ENCODE data around the gene ZNF358.

The ZNF358 gene

GRCh38 chr19:7539827-7540425, 24.0 kb downstream of the ZNF358 start:
- DNase-seq: no peak

- no peak for DNase-seq
Observed at GRCh38 chr19:7540761-7541474, 25.0 kb downstream of the ZNF358 start.

GRCh38 chr19:7541475-7541824, 25.5 kb downstream of the ZNF358 start:
- DNase-seq: no peak

DNA sequence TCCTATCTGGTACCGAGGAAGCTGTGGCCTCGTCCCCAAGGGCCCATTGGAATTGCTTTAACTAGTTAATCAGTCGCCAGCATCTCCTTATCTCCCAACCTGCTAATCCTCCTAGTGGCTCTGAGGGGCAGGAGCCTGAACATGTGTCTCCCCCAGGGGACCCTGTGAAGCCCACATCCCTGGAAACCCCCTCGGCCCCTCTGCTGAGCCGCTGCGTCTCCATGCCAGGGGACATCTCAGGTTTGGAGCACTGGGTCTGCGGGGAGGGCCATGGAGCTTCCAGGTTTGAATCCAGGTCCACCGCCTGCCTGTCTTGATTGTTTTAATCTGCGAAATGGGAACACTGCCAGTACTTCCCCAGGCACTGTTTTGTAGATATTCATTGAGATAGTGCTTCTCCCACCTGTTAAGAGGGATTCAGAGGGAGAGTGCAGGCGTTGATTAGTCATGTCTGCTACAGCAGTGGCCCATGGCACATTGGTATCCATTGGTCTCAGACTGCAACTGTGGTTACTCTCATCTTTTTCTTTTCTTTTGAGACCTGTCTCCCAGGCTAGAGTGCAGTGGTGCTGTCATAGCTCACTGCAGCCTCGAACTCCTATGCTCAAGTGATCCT, 26.0 kb downstream of the ZNF358 start:
- no peak for DNase-seq

GRCh38 chr19:7542556-7543348, 26.8 kb downstream of the ZNF358 start:
- no peak for DNase-seq

DNA sequence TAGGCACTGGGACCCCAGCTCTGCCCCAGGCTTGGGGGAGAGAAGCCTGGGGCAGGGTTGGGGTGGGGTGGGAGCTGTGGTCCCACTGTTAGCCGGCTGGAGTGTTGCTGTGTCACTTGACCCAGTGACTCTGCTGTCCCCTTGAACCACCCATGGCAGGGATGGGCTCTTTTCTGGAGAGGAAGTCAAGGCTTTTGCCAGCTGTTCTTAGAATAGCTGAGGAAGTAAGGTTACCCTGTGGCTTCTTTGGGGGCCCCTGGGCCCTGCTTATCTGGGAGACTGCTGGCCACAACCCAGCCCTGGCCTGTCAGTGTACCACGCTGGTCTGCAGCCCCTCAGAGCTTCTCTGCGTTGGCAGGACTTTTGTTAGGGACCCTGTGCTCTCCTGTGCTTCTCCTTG, 28.7 kb downstream of the ZNF358 start:
- DNase-seq: no peak

- no peak for DNase-seq
Observed at GRCh38 chr19:7545300-7545699, 29.4 kb downstream of the ZNF358 start.

DNA sequence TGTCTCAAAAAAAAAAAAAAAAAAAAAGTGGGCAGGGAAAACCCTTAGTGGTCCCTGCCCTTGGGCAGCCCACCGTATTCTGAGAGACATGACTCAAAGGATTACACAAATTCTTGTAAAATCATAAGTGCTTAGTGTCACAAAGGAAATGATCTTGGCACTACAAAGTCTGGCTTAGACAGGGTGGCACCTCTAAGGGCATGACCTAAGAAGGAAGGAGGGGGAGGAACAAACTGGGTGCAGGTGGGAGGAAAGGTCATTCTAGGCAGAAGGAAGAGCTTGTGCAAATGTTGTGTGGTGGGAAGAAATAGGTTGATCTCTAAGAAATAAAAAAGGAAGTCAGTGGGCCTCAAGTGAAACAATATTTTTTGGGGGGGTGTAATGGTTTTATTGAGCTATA, 30.0 kb downstream of the ZNF358 start:
- DNase-seq: no peak

GRCh38 chr19:7547159-7547558, 31.3 kb downstream of the ZNF358 start:
- DNase-seq: no peak

DNA sequence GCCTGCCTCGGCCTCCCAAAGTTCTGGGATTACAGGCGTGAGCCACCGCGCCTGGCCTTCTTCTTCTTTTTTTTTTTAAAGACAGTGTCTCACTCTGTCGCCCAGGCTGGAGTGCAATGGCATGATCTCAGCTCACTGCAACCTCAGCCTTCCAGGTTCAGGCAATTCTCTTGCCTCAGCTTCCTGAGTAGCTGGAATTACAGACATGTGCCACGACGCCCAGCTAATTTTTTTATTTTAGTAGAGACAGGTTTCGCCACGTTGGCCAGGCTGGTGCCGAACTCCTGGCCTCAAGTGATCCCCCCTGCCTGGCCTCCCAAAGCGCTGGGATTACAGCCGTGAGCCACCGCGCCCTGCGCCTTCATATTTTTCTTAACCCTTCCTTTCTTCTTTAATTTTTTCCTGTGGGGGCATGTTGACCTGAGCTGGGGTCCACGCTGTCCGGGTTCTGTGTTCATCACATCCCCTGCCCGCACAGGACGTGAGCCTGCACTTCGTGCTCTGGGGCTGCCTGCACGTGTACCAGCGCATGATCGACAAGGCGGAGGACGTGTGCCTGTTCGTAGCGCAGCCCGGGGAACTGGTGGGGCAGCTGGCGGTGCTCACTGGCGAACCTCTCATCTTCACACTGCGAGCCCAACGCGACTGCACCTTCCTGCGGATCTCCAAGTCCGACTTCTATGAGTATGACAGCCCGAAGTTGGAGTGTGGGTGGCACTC, 33.7 kb downstream of the ZNF358 start:
- no peak for DNase-seq

DNA sequence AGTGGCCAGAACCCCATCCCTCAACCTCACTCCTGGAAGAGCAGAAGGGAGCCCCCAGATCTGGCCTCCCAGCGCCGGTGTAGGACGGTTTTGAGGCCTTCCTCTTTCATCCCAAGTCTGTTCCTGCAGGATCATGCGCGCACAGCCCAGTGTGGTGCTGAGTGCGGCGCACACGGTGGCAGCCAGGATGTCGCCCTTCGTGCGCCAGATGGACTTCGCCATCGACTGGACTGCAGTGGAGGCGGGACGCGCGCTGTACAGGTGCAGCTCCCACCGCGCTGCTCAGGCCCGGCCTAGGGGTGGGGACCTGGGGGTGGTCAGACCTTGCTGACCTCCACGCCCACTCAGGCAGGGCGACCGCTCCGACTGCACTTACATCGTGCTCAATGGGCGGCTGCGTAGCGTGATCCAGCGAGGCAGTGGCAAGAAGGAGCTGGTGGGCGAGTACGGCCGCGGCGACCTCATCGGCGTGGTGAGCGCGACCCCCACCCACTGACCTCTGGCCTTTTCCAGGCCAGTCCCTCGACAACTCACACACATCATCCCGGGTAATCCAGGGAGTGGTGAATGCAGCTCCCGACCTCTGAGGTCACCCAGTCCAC, 34.4 kb downstream of the ZNF358 start:
- no peak for DNase-seq

GRCh38 chr19:7550987-7551761, 35.3 kb downstream of the ZNF358 start:
- no peak for DNase-seq

- DNase-seq: no peak
Observed at GRCh38 chr19:7552781-7553180, 36.9 kb downstream of the ZNF358 start.

- DNase-seq: no peak
Observed at GRCh38 chr19:7554565-7554964, 38.7 kb downstream of the ZNF358 start.

DNA sequence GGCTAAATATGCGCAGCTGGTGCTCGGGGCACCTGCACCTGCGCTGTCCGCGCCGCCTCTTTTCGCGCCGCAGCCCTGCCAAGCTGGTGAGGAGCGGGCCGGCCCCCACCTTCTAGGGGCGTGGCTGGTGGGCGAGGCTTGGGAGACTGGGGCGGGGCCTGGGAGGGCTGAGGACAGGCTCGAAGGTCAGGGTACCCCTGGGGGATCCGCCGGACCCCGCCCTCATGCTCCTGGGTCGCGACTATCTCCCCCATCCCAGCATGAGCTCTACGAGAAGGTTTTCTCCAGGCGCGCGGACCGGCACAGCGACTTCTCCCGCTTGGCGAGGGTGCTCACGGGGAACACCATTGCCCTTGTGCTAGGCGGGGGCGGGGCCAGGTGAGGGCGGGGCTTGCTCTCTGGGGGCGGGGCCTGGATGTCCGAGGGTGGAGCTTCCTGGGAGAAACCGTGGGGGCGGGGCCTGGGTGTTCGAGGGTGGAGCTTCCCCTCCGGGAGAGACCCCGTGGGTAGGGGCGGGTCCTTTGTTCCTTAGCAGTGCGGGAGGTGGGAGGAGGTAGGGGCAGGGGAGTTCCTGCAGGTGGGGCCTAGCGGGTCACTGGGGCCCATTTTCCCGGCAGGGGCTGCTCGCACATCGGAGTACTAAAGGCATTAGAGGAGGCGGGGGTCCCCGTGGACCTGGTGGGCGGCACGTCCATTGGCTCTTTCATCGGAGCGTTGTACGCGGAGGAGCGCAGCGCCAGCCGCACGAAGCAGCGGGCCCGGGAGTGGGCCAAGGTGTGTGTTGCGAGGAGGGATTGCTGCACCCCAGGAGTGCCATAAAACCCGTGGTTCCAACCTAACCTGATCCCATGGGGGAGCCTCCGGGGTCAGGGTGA, 39.3 kb downstream of the ZNF358 start:
- no peak for DNase-seq

DNA sequence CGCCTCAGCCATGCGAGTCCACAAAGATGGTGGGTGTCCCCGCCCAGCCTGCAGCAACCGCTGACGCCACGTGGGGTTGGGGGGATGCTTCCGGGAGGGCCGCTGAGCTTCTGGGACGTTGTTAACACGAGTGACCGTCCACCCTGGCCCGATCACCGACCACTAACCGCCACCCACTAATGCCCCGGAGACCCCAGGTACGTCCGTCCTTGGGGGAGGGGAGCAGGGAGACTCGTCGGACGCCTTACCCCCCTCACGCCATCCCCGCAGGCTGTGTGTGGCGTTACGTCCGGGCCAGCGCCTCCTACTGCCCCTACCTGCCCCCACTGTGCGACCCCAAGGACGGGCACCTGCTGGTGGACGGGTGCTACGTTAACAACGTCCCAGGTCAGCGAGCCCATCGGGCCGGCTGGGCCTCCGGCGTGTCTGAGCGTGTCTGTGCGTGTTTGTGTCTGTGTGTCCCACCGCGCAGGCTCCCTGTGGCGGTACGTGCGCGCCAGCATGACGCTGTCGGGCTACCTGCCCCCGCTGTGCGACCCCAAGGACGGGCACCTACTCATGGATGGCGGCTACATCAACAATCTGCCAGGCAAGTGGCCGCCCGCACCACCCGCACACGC, 40.9 kb downstream of the ZNF358 start:
- no peak for DNase-seq

DNA sequence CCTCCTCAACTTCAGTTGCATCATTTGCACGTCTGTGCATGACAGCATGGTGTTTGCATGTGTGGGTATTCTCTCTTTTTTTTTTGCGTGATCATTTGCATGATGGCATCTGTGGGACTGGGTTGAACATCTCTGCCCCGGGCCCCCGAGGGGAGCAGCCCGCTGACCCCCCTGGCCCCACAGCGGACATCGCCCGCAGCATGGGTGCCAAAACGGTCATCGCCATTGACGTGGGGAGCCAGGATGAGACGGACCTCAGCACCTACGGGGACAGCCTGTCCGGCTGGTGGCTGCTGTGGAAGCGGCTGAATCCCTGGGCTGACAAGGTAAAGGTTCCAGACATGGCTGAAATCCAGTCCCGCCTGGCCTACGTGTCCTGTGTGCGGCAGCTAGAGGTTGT, 42.8 kb downstream of the ZNF358 start:
- DNase-seq: no peak

DNA sequence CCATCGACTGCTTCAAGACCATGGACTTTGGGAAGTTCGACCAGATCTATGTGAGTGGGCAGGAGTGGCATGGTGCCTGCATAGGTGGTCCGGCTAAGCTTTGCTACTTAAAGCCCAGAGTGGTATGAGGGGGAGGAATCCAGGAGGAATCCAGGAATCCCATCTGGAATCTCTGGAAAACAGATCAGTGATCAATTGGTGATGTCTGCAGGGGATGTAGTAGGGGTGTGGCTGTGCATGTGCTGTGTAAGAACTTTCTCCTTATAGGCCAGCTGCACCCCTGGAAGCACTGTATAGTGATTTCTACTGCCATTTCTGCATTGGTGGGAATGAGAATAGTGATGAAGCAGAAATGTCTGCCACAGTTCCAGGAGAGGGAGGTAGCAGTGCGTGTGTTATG, 43.2 kb downstream of the ZNF358 start:
- no peak for DNase-seq

DNA sequence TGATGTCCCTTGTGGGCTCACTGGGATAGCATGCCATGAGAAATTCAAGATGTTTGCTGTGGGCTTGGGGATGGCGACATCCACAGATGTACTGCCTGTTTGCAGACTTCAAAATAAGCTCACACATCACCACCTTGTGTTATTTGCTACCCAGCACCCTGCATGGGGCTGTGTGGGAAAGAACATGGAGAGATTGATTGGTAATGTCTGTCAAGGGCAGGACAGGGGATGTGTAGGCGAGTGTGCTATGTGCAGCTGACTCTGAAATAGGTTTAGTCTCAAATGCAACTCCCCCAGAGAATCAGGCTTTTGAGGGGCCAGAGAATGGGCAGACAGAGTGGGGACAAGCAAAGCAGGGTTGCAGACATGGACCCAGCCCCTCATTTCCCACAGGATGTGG, 44.4 kb downstream of the ZNF358 start:
- DNase-seq: no peak

DNA sequence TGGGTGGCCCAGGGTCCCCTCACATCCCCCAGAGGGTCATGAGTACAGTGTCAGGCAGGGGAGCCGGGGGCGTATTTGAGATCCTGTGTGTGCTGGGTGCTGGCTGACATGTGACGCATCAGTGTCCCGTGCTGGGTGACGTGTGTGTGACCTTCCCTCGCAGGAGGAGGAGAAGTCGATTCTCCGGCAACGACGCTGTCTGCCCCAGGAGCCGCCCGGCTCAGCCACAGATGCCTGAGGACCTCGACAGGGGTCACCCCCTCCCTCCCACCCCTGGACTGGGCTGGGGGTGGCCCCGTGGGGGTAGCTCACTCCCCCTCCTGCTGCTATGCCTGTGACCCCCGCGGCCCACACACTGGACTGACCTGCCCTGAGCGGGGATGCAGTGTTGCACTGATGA, 45.4 kb downstream of the ZNF358 start:
- no peak for DNase-seq

All from T1000 (cell line).